KOPT-K1 (cell line): ENCODE data around the gene L3MBTL1.
"Not testable (repeated sequence)": the region's sequence is repeated elsewhere in the genome, so short reads cannot be mapped to it uniquely, and the experiment has no call there.

ENCODE experiments used
- H3K27ac ChIP-seq: fragments of 200-600 bp; sonication (generic); 2 replicates; pipeline ENCODE4 v1.5.1; 2016; ENCODE audit warnings: antibody characterized with exemption, mild to moderate bottlenecking, low read depth, low read length; ENCODE audit not compliant: poor library complexity, severe bottlenecking
- H3K36me3 ChIP-seq: fragments of 200-600 bp; sonication (generic); 2 replicates; pipeline ENCODE4 v1.5.1; 2017; ENCODE audit warnings: antibody characterized with exemption, mild to moderate bottlenecking, low read length, moderate library complexity; ENCODE audit not compliant: insufficient read depth
- H3K9me3 ChIP-seq: fragments of 200-600 bp; sonication (generic); 2 replicates; pipeline ENCODE4 v1.5.1; 2017; ENCODE audit warnings: antibody characterized with exemption, low read length, mild to moderate bottlenecking; ENCODE audit not compliant: insufficient read depth, poor library complexity, severe bottlenecking

L3MBTL1 gene

DNA sequence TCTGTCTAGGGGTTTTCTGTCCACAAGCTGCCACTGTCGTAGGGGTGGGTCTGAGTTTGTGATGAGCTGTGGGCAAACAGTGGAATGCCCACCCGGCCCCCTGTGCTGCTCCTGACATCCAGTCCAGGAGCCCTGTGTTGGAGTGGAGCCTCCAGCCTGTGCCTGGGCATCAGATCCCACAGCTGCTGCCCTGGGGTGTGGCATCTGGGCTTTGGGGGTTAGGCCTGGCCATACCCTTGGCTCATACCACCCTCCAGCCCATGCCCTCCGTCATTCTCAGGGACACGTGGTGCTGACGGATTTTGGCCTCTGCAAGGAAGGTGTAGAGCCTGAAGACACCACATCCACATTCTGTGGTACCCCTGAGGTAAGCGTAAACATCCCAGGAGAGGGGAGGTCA is 64.3 kb downstream of the L3MBTL1 start:
- no peaks in the 10 kb centered on the region for H3K9me3 ChIP-seq
- H3K36me3 ChIP-seq = no peaks in the 10 kb centered on the region
- H3K27ac ChIP-seq = no peak overlapping the region

DNA sequence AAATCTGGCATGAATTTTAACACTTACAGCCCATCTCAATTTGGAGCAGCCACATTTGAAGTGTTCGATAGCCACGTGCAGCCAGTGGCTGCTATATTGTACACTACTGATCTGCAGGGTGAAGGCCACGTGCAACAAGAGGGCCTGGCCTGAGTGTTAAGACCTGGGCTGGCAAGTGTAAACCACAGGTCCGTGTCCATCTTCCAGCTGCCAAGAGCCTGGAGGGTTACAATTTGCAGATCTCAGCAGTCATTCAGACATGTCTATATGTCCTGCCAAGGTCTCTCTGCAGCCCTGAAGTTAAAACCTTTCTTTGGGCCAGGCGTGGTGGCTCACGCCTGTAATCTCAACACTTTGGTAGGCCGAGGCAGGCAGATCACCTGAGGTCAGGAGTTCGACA is 65.4 kb downstream of the L3MBTL1 start:
- no peaks in the 10 kb centered on the region for H3K9me3 ChIP-seq
- no peaks in the 10 kb centered on the region for H3K36me3 ChIP-seq
- H3K27ac ChIP-seq = no peak overlapping the region

DNA sequence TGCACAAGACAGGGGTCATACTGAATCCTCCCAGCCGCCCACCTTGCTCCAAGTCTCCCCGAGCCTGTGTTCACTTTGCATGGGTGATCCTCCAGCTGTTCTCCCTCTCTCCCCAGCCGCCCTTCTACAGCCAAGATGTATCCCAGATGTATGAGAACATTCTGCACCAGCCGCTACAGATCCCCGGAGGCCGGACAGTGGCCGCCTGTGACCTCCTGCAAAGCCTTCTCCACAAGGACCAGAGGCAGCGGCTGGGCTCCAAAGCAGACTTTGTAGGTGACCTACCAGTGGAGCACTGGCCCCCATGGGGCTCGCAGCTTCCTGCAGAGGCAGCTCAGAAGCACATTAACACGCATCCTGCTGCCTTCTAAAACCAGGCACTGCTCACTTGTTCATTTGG is 68.6 kb downstream of the L3MBTL1 start:
- Histone ChIP-seq H3K27ac (no peak overlapping the region), H3K36me3 (no peaks in the 10 kb centered on the region), H3K9me3 (no peaks in the 10 kb centered on the region)

DNA sequence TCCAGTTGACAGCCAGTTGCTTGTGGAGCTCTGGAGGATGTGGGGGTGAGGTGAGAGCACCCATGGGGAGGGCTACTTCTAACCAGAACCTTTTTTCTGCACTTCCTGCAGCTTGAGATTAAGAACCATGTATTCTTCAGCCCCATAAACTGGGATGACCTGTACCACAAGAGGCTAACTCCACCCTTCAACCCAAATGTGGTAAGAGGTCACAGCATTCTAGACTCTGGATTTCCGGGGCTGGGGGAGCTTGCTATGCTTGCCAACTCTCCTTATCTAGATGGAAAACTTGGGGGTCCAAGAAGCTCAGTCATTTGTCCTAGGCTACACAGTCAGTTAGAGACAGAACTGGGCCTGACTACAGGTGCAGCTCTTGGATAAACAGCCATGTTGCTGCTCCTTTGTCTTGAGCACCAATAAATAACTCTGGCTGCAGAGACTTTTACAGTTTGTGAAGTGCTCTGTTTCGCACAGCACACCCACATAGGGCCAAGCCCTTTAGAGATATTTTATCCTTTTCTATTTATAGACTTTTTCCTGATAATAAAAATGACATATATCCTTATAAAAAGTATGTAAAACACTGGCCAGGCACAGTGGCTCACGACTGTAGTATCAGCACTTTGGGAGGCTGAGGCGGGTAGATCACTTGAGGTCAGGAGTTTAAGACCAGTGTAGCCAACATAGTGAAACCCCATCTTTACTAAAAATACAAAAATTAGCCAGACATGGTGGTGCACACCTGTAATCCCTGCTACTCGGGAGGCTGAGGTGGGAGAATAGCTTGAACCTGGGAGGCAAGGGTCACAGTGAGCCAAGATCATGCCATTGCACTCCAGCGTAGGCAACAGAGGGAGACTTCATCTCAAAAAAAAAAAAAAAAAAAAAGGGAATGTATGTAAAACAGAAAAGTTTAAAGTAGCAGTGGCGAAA is 72.6 kb downstream of the L3MBTL1 start:
- Histone ChIP-seq H3K27ac (no peak overlapping the region), H3K36me3 (no peaks in the 10 kb centered on the region), H3K9me3 (no peaks in the 10 kb centered on the region)

DNA sequence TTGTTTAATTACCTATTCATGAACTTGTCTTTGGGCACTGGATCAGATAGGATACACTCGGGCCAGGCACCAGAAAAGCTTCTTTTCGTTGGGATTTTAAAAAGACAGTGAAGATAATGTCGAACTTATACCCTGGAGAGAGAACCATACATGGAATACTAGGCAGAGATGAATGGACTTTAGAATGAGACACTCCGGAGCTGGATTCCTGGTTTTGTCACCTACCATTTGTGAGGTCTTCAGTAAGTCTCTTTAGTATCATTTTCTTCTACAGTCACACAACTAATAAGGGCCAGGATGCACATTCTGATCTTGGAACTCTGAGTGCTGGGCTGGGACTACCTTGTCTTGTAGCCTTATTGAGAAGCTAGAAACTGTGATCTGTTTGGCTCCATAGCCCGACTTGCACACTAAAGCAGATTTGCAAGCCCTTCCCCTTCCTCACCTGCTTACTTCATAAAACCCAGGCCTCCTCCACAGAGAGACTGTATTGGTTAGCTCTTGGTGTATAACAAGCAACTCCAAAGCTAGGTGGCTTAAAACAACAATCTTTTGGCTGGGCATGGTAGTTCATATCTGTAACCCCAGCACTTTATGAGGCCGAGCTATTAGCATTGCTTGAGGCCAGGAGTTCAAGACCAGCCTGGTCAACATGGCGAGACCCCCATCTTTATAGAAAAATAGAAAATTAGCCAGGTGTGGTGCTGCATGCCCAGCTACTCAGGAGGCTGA is 75.8 kb downstream of the L3MBTL1 start:
- no peak overlapping the region for H3K27ac ChIP-seq
- no peaks in the 10 kb centered on the region for H3K9me3 ChIP-seq
- H3K36me3 ChIP-seq = no peaks in the 10 kb centered on the region

DNA sequence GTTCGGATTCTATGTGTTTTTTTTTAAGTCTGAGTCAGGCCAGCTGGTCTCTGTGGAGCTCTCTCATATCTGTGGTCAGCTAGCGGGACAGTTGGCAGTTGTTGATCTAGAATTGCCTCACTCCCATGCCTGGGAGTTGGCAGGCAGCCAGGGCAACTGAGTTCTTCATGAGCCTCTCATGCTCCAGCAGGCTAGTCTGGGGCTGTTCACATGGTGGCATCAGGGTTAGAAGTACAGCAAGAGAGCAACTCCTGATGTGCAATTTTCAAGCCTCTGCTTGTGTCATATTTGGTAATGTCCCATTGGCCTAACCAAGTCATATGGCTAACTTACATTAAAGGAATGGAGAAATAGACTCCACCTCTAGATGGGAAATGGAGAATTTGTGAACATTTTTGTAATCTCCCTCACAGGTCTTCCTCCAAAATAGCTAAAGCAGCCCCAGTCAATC is 76.5 kb downstream of the L3MBTL1 start:
- no peaks in the 10 kb centered on the region for H3K36me3 ChIP-seq
- no peaks in the 10 kb centered on the region for H3K9me3 ChIP-seq
- H3K27ac ChIP-seq = no peak overlapping the region

DNA sequence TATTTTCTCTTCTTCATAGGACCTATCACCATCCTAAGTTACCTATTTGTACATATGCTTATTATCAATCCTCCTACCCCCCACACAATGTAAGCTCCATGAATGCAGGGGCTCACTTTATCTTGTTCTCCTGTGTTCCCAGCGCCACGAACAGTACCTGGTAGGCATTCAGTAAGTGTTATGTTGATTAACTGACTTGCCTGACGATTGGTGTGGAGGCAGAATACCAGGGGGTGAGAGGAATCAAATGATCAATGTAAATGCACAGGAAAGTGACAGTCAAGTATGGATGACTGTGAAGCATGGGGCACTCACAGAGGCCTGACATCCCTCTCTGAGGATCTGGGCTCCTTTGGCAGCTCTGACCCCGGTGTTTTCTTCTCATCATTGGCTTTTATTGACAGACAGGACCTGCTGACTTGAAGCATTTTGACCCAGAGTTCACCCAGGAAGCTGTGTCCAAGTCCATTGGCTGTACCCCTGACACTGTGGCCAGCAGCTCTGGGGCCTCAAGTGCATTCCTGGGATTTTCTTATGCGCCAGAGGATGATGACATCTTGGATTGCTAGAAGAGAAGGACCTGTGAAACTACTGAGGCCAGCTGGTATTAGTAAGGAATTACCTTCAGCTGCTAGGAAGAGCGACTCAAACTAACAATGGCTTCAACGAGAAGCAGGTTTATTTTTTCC is 77.1 kb downstream of the L3MBTL1 start:
- H3K36me3 ChIP-seq = no peaks in the 10 kb centered on the region
- no peaks in the 10 kb centered on the region for H3K9me3 ChIP-seq
- no peak overlapping the region for H3K27ac ChIP-seq

DNA sequence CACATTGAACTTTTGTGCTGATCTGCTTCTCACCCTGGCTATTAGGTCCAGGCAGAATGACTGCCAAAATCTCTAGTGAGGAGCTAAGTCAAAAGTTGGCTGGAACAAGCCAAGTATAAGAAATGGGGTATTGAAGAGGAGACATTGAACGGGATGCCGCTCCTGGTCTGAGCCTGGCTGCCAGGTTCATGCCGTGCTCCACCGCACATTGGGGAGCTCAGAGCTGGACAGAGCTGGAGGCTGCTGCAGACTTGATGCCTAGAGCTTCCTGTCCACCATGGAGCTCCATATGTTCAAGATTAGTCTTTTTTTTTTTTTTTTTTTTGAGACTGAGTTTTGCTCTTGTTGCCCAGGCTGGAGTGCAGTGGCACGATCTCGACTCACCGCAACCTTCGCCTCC is 79.1 kb downstream of the L3MBTL1 start:
- Histone ChIP-seq H3K27ac (no peak overlapping the region), H3K9me3 (no peaks in the 10 kb centered on the region), H3K36me3 (no peaks in the 10 kb centered on the region)

DNA sequence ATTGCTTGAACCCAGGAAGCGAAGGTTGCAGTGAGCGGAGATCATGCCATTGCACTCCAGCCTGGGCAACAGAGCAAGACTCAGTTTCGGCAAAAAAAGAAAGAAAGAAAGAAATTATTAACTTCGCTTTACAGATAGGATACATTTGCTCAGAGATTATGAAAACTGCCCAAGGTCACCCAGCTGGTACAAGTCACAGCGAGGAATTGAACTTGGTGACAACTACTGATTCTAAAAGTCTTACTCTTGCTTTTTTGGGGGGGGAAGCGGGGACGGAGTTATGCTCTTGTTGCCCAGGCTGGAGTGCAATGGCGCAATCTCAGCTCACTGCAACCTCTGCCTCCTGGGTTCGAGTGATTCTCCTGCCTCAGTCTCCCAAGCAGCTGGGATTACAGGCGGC is 81.0 kb downstream of the L3MBTL1 start:
- H3K9me3 ChIP-seq, H3K27ac ChIP-seq, H3K36me3 ChIP-seq: not testable (repeated sequence)

DNA sequence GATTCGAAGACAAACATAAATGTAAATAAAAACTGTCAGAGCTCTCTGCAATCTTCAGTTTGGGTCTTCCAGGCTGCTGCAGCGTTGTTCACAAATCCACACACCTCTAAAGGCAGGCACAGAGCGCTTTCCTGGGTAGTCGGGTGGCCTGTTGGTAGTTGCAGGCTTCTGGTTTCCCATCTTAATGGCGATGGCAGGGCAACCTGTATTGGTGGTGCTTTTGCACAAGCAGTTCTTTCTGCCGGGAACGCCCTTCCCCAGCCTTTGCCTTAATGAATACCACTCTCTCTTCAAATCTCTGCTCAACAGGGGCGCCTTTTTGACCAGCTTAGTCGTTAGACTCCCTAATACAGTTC is 82.5 kb downstream of the L3MBTL1 start:
- Histone ChIP-seq H3K27ac (peak overlapping the region; percentile 75), H3K36me3 (no peaks in the 10 kb centered on the region), H3K9me3 (no peaks in the 10 kb centered on the region)

DNA sequence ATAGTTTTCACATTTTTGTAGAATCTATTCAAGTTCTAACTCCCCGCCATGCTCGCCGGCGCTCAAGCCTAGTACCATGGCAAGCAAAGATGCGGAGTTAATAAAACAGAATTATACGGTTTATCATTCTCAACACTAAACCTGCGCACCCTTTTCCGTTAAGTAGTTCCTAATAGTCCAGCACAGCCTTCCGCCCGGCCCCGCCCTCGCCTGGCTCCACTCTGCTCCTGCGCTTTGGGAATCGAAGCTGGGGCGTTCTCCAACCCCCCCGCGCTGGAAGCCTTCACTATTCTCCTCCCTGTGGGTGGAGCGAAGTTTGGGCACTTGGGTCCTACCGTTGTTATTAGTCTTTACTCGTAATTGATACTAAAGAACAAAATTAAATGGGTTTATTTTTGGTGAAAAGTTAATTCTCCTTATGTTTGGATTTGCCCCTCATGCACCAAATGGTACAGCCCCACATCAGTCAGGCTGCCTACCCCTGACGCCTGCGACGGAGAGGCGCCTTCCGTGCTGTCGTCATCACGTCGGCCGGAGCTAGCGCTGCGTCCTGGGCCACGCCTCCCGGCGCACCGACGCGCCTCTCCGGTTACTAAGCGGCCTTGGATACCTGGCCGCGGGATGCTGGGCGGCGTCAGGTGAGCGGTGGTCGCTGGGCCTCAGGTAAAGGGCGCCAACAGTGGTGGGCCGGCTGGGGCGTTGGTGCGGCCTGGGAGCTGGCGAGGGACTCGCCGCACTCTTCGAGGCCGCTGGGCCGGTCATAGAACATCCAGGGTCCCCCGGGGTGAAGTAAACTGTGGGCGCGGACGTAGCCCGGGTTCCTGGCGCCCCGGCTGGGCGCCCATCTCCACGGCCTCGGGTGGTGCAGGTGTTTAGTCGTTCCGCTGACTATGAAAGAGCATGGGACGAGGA is 83.2 kb downstream of the L3MBTL1 start, which contains the start of gene IFT52:
IFT52 (plus strand) TSS at position 546 of the 912 bp plus-strand sequence. CDS start 3,762 bp downstream, outside the sequence.
- peaks cover 3% of the 10 kb centered on the region for H3K36me3 ChIP-seq
- H3K9me3 ChIP-seq = no peaks in the 10 kb centered on the region
- H3K27ac ChIP-seq = peak within 1 kb of the TSS; percentile 75
